Ascending aorta (tissue), 2 donors: ENCODE measurements around the gene VPS72. TPM values are rescaled to one million over a fixed set of nuclear protein-coding genes. Genes with fewer than 3 reads are reported as not detected.

Source experiments
- DNase-seq, 2 donors: peaks; one replicate each; pipeline ENCODE4 v3.0.0-alpha.2; 2019; ENCODE audit warnings: low spot score in 2 of 2
- H3K27ac ChIP-seq, 2 donors: fragments of 200-600 bp; sonication (generic); one replicate each; pipeline ENCODE4 v1.5.1; 2016 to 2017; ENCODE audit warnings: mild to moderate bottlenecking in 1 of 2
- H3K27me3 ChIP-seq: fragments of 200-600 bp; sonication (generic); one replicate; pipeline ENCODE4 v1.5.1; 2017
- H3K36me3 ChIP-seq, 2 donors: fragments of 200-600 bp; sonication (generic); one replicate each; pipeline ENCODE4 v1.5.1; 2016
- H3K4me1 ChIP-seq, 2 donors: fragments of 200-600 bp; sonication (generic); one replicate each; pipeline ENCODE4 v1.5.1; 2016 to 2017; ENCODE audit warnings: mild to moderate bottlenecking in 1 of 2
- H3K4me3 ChIP-seq, 2 donors: fragments of 200-600 bp; sonication (generic); one replicate each; pipeline ENCODE4 v1.5.1; 2016 to 2017; ENCODE audit warnings: mild to moderate bottlenecking in 1 of 2
- H3K9me3 ChIP-seq, 2 donors: fragments of 200-600 bp; sonication (generic); one replicate each; pipeline ENCODE4 v1.5.1; 2016
- CTCF ChIP-seq, 3 experiments: fragments of 200-600 bp in 2 of 3; fragments of 450-650 bp in 1 of 3; sonication (generic) in 2 of 3; IDR thresholded peaks; one replicate each; pipeline ENCODE4 v1.5.1; 2016 to 2019; ENCODE audit warnings: antibody characterized with exemption in 3 of 3, mild to moderate bottlenecking in 1 of 3, moderate library complexity in 1 of 3
- intact Hi-C: fragments of 100-400 bp; cut with DNase I; formaldehyde crosslinking; loops from one replicate; pipeline ENCODE4 v1.15.1; 2023
- total RNA-seq: library from RNA; depleted of rRNA; stranded (reverse); fragments of >200 nt; gene quantifications from one replicate; pipeline ENCODE4 v1.1.0, GENCODE V29; 2016

Gene VPS72
- total RNA-seq, 1 donor from 2014 or later = 33.6 TPM

GRCh38 chr1:151165738-151166504 is 24.1 kb downstream of the VPS72 start, which contains the start of the genes LYSMD1 and SCNM1:
TSS of gene LYSMD1 (minus strand) at chr1:151165902. CDS start at chr1:151165258, 644 bp downstream.
TSS of gene SCNM1 (plus strand) at chr1:151166144. CDS start at chr1:151166153, 9 bp downstream.
- peak; percentile 91 to 99 for DNase-seq
- H3K36me3 ChIP-seq = peaks cover 16 to 35% of the 10 kb centered on the region in 2 donors
- no peak for TF ChIP-seq CTCF (IDR thresholded peaks at IDR 0.05)
- peak within 1 kb of the TSS; percentile 65 to 71 for H3K4me3 ChIP-seq
- H3K27ac ChIP-seq = peak within 1 kb of the TSS; percentile 77 to 86
- H3K4me1 ChIP-seq = peaks cover 10 to 23% of the 10 kb centered on the region in 2 donors
- H3K9me3 ChIP-seq = no peaks in the 10 kb centered on the region
- no peaks in the 10 kb centered on the region for H3K27me3 ChIP-seq
- intact Hi-C loops = loop anchor here (2.0 to 10.0 kb wide), 4 partner anchors 19 to 471 kb away; partner anchors contain the start of genes GABPB2, GOLPH3L, PIP5K1A and SEMA6C

- Histone ChIP-seq H3K4me1 (peaks cover 10 to 28% of the 10 kb centered on the region in 2 donors), H3K36me3 (peaks cover 19 to 35% of the 10 kb centered on the region in 2 donors), H3K27me3 (no peaks in the 10 kb centered on the region), H3K9me3 (no peaks in the 10 kb centered on the region), H3K4me3 (peak overlapping the region; percentile 65 to 71), H3K27ac (peak overlapping the region; percentile 77 to 86)
- no peak for DNase-seq
- intact Hi-C loops = loop anchor here (2.0 to 10.0 kb wide), 4 partner anchors 19 to 471 kb away; partner anchors contain the start of genes GABPB2, GOLPH3L, PIP5K1A and SEMA6C
- TF ChIP-seq CTCF (IDR thresholded peaks at IDR 0.05) = no peak
Observed at GRCh38 chr1:151165281-151165737, 24.7 kb downstream of the VPS72 start.

GRCh38 chr1:151164732-151165280 is 25.2 kb downstream of the VPS72 start:
- Histone ChIP-seq H3K27ac (peak overlapping the region; percentile 77 to 86), H3K4me3 (peak overlapping the region; percentile 65 to 71), H3K27me3 (no peaks in the 10 kb centered on the region), H3K4me1 (peaks cover 10 to 30% of the 10 kb centered on the region in 2 donors), H3K9me3 (no peaks in the 10 kb centered on the region), H3K36me3 (peaks cover 18 to 35% of the 10 kb centered on the region in 2 donors)
- no peak for TF ChIP-seq CTCF (IDR thresholded peaks at IDR 0.05)
- DNase-seq = peak in 1 of 2 donors; percentile 79
- intact Hi-C loops = loop anchor here (2.0 to 10.0 kb wide), 4 partner anchors 18 to 470 kb away; partner anchors contain the start of genes GABPB2, GOLPH3L, PIP5K1A and SEMA6C

- H3K9me3 ChIP-seq = no peaks in the 10 kb centered on the region
- no peak for DNase-seq
- H3K36me3 ChIP-seq = peaks cover 32 to 44% of the 10 kb centered on the region in 2 donors
- H3K27ac ChIP-seq = peak overlapping the region; percentile 4 to 20
- H3K27me3 ChIP-seq = no peaks in the 10 kb centered on the region
- H3K4me3 ChIP-seq = no peak overlapping the region
- H3K4me1 ChIP-seq = peaks cover 0 to 19% of the 10 kb centered on the region in 2 donors
- no peak for TF ChIP-seq CTCF (IDR thresholded peaks at IDR 0.05)
- intact Hi-C loops = no loop called here
Observed at GRCh38 chr1:151159373-151159772, 30.6 kb downstream of the VPS72 start.

- no peaks in the 10 kb centered on the region for H3K27me3 ChIP-seq
- no peaks in the 10 kb centered on the region for H3K9me3 ChIP-seq
- no peak for TF ChIP-seq CTCF (IDR thresholded peaks at IDR 0.05)
- H3K4me1 ChIP-seq = peaks cover 0 to 14% of the 10 kb centered on the region in 2 donors
- H3K36me3 ChIP-seq = peaks cover 32 to 44% of the 10 kb centered on the region in 2 donors
- no peak overlapping the region for H3K4me3 ChIP-seq
- DNase-seq = no peak
- peak overlapping the region; percentile 4 to 20 for H3K27ac ChIP-seq
- intact Hi-C loops = no loop called here
Observed at GRCh38 chr1:151158751-151159251, 31.2 kb downstream of the VPS72 start.
